K562 (cell line): Measurements from ENCODE around the gene RHOA. TPM values are rescaled to one million over a fixed set of nuclear protein-coding genes. Genes with fewer than 3 reads are reported as not detected.

Experiments used
- MAFF ChIP-seq: IDR thresholded peaks from 2 replicates; pipeline ENCODE4 v1.6.1; 2012; ENCODE audit warnings: low read length, improper control_type of control experiment
- PHF8 ChIP-seq: fragments of 200-600 bp; sonication (generic); IDR thresholded peaks from 2 replicates; pipeline ENCODE4 v1.6.1; 2012; ENCODE audit warnings: mixed run types, mild to moderate bottlenecking, inconsistent platforms, low read length, moderate library complexity, borderline replicate concordance
- ZNF589 ChIP-seq: fragments of 200-800 bp; sonication (Bioruptor generic); IDR thresholded peaks from 2 replicates; pipeline ENCODE4 v1.6.1; 2016; ENCODE audit warnings: low read depth, missing genetic modification characterization, missing compliant biosample characterization
- polyA plus RNA-seq, 8 experiments: library from polyadenylated mRNA; depleted of rRNA in 4 of 8; stranded (reverse) in 5 of 8; unstranded in 3 of 8; fragments of >200 nt; fragmentation: Nextera tagmentation in 2 of 8; fragmentation: Illumina TruSeq in 1 of 8; extraction: Ambion mirVana in 2 of 8; extraction: Trizol in 1 of 8; gene quantifications; 2 replicates each; pipeline versions ENCODE4 v1.2.1 to v1.2.3, GENCODE V29; 2011 to 2014; ENCODE audit warnings: inconsistent platforms in 1 of 8, missing spikeins in 1 of 8
- total RNA-seq, 7 experiments: library from RNA; depleted of rRNA in 6 of 7; stranded (reverse); fragments of >200 nt in 6 of 7; fragmentation: Illumina TruSeq in 2 of 7; extraction: Trizol in 2 of 7; gene quantifications; 2 replicates each; pipeline versions ENCODE4 v1.2.1 to v1.2.3, GENCODE V29; 2011 to 2021; ENCODE audit warnings: low replicate concordance in 1 of 7
- TF ChIP-seq, protein P1 (sequence below): sonication (generic); IDR thresholded peaks from 2 replicates; pipeline ENCODE4 v1.6.1; 2016
- TF ChIP-seq, protein P2 (sequence below): sonication (generic); formaldehyde crosslinking; IDR thresholded peaks from 2 replicates; pipeline ENCODE4 v1.9.0; 2022; ENCODE audit warnings: mild to moderate bottlenecking, missing genetic modification reagents
- TF ChIP-seq, protein P3 (sequence below): fragments of 450-650 bp; formaldehyde crosslinking; IDR thresholded peaks from 2 replicates; pipeline ENCODE4 v1.4.0; 2020; ENCODE audit warnings: mild to moderate bottlenecking, mixed read lengths
- TF ChIP-seq, protein P4 (sequence below): fragments of 150-350 bp; IDR thresholded peaks from 2 replicates; pipeline ENCODE4 v1.6.1; 2014; ENCODE audit warnings: low read depth, mild to moderate bottlenecking, low read length, borderline replicate concordance
- TF ChIP-seq, protein P5 (sequence below): fragments of 250-450 bp; sonication (Bioruptor Pico); IDR thresholded peaks from 2 replicates; pipeline ENCODE4 v1.4.0; 2020
- TF ChIP-seq, protein P6 (sequence below): conservative IDR thresholded peaks from 2 replicates; pipeline ENCODE4 v1.6.1; 2011; ENCODE audit warnings: low read depth, mild to moderate bottlenecking, low read length; ENCODE audit not compliant: control insufficient read depth
- TF ChIP-seq, protein P7 (sequence below): fragments of 200-800 bp; sonication (Bioruptor generic); IDR thresholded peaks from 2 replicates; pipeline ENCODE4 v1.6.1; 2016; ENCODE audit warnings: missing genetic modification characterization, missing compliant biosample characterization

The RHOA gene
- total and polyA plus RNA-seq, 9 of the 15 experiments (the other 6 are each of a cell fraction or from before 2014, with no cell fraction given) = 136 to 540 (median 236) TPM

DNA sequence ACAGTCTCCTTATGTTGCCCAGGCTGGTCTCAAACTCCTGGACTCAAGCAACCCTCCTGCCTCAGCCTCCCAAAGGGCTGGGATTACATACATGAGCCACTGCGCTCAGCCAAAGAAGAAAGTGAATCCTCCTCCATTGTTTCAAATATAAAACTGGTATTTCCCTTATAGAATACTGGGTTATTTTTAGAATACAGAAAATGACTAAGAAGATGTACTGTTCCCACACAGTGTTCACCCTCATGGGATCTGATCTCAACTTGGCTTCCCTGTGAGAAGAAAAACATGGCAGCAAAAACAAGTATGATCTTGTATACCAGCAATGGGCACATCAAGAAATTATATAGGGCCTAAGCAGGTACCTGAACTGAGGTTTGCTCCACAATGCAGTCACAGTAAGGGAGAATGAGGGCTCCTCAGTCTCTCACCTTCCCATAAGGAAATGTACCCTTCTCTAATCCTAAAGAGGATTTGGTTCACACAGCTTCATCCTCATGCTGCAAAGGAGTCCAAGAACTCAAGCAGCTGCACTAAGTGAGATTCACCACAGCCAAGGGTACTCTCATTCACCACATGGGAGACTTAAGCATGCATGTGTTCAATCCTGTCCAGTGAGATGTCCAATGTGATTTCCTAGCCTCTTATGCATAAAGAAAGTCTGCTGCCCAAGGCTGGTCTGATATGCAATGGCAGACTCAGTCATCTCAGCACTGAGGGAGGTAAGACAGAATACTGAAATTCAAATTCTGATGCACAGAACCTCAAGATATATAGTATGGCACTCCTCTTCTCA is 97.7 kb downstream of the RHOA start (continued):
- TF ChIP-seq, protein P1, sequence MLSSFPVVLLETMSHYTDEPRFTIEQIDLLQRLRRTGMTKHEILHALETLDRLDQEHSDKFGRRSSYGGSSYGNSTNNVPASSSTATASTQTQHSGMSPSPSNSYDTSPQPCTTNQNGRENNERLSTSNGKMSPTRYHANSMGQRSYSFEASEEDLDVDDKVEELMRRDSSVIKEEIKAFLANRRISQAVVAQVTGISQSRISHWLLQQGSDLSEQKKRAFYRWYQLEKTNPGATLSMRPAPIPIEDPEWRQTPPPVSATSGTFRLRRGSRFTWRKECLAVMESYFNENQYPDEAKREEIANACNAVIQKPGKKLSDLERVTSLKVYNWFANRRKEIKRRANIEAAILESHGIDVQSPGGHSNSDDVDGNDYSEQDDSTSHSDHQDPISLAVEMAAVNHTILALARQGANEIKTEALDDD = no peak
- TF ChIP-seq, protein P2, sequence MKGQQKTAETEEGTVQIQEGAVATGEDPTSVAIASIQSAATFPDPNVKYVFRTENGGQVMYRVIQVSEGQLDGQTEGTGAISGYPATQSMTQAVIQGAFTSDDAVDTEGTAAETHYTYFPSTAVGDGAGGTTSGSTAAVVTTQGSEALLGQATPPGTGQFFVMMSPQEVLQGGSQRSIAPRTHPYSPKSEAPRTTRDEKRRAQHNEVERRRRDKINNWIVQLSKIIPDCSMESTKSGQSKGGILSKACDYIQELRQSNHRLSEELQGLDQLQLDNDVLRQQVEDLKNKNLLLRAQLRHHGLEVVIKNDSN (CRISPR knock-in tag) = no peak
- TF ChIP-seq, protein P3, sequence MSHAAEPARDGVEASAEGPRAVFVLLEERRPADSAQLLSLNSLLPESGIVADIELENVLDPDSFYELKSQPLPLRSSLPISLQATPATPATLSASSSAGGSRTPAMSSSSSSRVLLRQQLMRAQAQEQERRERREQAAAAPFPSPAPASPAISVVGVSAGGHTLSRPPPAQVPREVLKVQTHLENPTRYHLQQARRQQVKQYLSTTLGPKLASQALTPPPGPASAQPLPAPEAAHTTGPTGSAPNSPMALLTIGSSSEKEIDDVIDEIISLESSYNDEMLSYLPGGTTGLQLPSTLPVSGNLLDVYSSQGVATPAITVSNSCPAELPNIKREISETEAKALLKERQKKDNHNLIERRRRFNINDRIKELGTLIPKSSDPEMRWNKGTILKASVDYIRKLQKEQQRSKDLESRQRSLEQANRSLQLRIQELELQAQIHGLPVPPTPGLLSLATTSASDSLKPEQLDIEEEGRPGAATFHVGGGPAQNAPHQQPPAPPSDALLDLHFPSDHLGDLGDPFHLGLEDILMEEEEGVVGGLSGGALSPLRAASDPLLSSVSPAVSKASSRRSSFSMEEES (CRISPR knock-in tag) = no peak
- TF ChIP-seq PHF8 (no peak), MAFF (no peak), ZNF589 (CRISPR knock-in tag) (no peak)
- TF ChIP-seq, protein P4, sequence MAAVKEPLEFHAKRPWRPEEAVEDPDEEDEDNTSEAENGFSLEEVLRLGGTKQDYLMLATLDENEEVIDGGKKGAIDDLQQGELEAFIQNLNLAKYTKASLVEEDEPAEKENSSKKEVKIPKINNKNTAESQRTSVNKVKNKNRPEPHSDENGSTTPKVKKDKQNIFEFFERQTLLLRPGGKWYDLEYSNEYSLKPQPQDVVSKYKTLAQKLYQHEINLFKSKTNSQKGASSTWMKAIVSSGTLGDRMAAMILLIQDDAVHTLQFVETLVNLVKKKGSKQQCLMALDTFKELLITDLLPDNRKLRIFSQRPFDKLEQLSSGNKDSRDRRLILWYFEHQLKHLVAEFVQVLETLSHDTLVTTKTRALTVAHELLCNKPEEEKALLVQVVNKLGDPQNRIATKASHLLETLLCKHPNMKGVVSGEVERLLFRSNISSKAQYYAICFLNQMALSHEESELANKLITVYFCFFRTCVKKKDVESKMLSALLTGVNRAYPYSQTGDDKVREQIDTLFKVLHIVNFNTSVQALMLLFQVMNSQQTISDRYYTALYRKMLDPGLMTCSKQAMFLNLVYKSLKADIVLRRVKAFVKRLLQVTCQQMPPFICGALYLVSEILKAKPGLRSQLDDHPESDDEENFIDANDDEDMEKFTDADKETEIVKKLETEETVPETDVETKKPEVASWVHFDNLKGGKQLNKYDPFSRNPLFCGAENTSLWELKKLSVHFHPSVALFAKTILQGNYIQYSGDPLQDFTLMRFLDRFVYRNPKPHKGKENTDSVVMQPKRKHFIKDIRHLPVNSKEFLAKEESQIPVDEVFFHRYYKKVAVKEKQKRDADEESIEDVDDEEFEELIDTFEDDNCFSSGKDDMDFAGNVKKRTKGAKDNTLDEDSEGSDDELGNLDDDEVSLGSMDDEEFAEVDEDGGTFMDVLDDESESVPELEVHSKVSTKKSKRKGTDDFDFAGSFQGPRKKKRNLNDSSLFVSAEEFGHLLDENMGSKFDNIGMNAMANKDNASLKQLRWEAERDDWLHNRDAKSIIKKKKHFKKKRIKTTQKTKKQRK = no peak
- TF ChIP-seq, protein P5, sequence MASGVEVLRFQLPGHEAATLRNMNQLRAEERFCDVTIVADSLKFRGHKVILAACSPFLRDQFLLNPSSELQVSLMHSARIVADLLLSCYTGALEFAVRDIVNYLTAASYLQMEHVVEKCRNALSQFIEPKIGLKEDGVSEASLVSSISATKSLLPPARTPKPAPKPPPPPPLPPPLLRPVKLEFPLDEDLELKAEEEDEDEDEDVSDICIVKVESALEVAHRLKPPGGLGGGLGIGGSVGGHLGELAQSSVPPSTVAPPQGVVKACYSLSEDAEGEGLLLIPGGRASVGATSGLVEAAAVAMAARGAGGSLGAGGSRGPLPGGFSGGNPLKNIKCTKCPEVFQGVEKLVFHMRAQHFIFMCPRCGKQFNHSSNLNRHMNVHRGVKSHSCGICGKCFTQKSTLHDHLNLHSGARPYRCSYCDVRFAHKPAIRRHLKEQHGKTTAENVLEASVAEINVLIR (CRISPR knock-in tag) = no peak
- TF ChIP-seq, protein P6, sequence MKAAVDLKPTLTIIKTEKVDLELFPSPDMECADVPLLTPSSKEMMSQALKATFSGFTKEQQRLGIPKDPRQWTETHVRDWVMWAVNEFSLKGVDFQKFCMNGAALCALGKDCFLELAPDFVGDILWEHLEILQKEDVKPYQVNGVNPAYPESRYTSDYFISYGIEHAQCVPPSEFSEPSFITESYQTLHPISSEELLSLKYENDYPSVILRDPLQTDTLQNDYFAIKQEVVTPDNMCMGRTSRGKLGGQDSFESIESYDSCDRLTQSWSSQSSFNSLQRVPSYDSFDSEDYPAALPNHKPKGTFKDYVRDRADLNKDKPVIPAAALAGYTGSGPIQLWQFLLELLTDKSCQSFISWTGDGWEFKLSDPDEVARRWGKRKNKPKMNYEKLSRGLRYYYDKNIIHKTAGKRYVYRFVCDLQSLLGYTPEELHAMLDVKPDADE = no peak
- TF ChIP-seq, protein P7, sequence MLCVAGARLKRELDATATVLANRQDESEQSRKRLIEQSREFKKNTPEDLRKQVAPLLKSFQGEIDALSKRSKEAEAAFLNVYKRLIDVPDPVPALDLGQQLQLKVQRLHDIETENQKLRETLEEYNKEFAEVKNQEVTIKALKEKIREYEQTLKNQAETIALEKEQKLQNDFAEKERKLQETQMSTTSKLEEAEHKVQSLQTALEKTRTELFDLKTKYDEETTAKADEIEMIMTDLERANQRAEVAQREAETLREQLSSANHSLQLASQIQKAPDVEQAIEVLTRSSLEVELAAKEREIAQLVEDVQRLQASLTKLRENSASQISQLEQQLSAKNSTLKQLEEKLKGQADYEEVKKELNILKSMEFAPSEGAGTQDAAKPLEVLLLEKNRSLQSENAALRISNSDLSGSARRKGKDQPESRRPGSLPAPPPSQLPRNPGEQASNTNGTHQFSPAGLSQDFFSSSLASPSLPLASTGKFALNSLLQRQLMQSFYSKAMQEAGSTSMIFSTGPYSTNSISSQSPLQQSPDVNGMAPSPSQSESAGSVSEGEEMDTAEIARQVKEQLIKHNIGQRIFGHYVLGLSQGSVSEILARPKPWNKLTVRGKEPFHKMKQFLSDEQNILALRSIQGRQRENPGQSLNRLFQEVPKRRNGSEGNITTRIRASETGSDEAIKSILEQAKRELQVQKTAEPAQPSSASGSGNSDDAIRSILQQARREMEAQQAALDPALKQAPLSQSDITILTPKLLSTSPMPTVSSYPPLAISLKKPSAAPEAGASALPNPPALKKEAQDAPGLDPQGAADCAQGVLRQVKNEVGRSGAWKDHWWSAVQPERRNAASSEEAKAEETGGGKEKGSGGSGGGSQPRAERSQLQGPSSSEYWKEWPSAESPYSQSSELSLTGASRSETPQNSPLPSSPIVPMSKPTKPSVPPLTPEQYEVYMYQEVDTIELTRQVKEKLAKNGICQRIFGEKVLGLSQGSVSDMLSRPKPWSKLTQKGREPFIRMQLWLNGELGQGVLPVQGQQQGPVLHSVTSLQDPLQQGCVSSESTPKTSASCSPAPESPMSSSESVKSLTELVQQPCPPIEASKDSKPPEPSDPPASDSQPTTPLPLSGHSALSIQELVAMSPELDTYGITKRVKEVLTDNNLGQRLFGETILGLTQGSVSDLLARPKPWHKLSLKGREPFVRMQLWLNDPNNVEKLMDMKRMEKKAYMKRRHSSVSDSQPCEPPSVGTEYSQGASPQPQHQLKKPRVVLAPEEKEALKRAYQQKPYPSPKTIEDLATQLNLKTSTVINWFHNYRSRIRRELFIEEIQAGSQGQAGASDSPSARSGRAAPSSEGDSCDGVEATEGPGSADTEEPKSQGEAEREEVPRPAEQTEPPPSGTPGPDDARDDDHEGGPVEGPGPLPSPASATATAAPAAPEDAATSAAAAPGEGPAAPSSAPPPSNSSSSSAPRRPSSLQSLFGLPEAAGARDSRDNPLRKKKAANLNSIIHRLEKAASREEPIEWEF (CRISPR knock-in tag) = no peak
